Dendritic cell treated with granulocyte-macrophage colony-stimulating factor and Interleukin-4, amounts not matched to agents 40 ng/mL and 50 ng/mL, for 4 days (primary cell): ENCODE measurements around the gene PHC2.
A peak's percentile ranks its signal among the peaks of the same experiment; 100 is the strongest.

ENCODE experiments used
- H3K27ac Mint-ChIP-seq: one replicate; pipeline ENCODE4 v1.8.0; 2022; ENCODE audit warnings: mild to moderate bottlenecking, mixed read lengths
- H3K27me3 Mint-ChIP-seq: one replicate; pipeline ENCODE4 v1.8.0; 2022; ENCODE audit warnings: mild to moderate bottlenecking, mixed read lengths
- H3K36me3 Mint-ChIP-seq: one replicate; pipeline ENCODE4 v1.8.0; 2022; ENCODE audit warnings: low read depth, mixed read lengths
- H3K4me1 Mint-ChIP-seq: one replicate; pipeline ENCODE4 v1.8.0; 2022; ENCODE audit warnings: low read depth, mixed read lengths
- H3K4me3 Mint-ChIP-seq: one replicate; pipeline ENCODE4 v1.8.0; 2022; ENCODE audit warnings: mild to moderate bottlenecking, moderate library complexity, mixed read lengths
- H3K9me3 Mint-ChIP-seq: one replicate; pipeline ENCODE4 v1.8.0; 2022; ENCODE audit warnings: mixed read lengths
- intact Hi-C: fragments of 100-400 bp; cut with micrococcal nuclease; formaldehyde crosslinking; loops from one replicate; pipeline ENCODE4 v1.15.0; 2022

PHC2 gene

GRCh38 chr1:33306653-33307493 is 124.0 kb downstream of the PHC2 start:
- Mint-ChIP-seq H3K36me3 (peaks cover 2% of the 10 kb centered on the region), H3K27me3 (peaks cover 46% of the 10 kb centered on the region), H3K27ac (no peak overlapping the region), H3K9me3 (no peaks in the 10 kb centered on the region), H3K4me1 (peaks cover 29% of the 10 kb centered on the region), H3K4me3 (peak overlapping the region; percentile 45)
- intact Hi-C loops: no loop called here

DNA sequence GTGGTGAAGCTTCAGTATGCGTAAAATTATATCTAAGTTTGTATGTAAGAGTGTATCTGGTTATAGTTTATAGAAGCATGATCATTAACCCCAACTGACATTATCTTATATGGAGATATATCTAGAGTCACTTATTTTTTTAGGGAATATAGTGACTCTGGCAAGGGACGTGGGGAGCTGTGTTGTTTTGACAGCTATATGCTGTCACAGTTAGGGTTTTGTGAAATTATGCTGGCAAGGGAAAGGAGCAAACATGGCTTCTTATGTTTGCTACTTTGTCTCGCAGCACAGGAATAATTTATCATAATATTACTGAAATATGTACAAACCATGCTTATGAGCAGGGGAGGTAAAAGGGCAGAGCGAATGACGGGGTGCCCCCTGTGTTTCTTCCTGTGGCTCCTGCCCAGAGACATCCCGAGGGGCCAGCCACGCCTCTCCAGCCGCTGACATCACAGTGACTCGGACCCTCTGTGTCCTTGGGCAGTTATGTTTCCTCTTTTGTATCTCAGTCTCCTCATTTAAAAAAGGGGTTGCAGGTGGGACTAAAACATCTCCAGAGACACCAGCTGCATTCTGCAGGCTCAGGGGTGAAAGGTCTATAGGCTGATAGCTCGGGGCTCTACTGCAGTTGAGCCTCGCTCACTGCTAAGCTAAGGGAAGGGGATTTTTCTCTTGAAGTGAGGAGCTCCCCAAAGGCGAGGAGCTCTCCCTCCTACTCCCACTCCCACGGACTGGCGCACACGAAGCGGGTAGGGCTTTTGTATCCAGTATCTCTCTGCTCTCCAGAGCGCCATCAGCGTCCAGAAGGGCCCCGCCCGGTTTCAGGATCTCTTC is 124.9 kb downstream of the PHC2 start:
- peaks cover 40% of the 10 kb centered on the region for H3K27me3 Mint-ChIP-seq

GRCh38 chr1:33305016-33305415 is 125.9 kb downstream of the PHC2 start:
- no peaks in the 10 kb centered on the region for H3K9me3 Mint-ChIP-seq
- H3K4me3 Mint-ChIP-seq: no peak overlapping the region

More for the DNA sequence above, 124.9 kb downstream of the PHC2 start:
- no peak overlapping the region for H3K27ac Mint-ChIP-seq
- intact Hi-C loops: no loop called here
- peak overlapping the region; percentile 45 for H3K4me3 Mint-ChIP-seq
- peaks cover 10% of the 10 kb centered on the region for H3K36me3 Mint-ChIP-seq
- no peaks in the 10 kb centered on the region for H3K9me3 Mint-ChIP-seq
- peaks cover 23% of the 10 kb centered on the region for H3K4me1 Mint-ChIP-seq

GRCh38 chr1:33302325-33302724 is 128.6 kb downstream of the PHC2 start:
- H3K4me1 Mint-ChIP-seq: peaks cover 33% of the 10 kb centered on the region
- no peaks in the 10 kb centered on the region for H3K9me3 Mint-ChIP-seq
- H3K27me3 Mint-ChIP-seq: peaks cover 27% of the 10 kb centered on the region
- intact Hi-C loops: no loop called here
- H3K27ac Mint-ChIP-seq: no peak overlapping the region
- H3K4me3 Mint-ChIP-seq: no peak overlapping the region
- H3K36me3 Mint-ChIP-seq: peaks cover 47% of the 10 kb centered on the region

More at GRCh38 chr1:33305016-33305415, 125.9 kb downstream of the PHC2 start:
- Mint-ChIP-seq H3K27ac (no peak overlapping the region), H3K36me3 (peaks cover 20% of the 10 kb centered on the region), H3K4me1 (peaks cover 22% of the 10 kb centered on the region), H3K27me3 (peaks cover 38% of the 10 kb centered on the region)
- intact Hi-C loops: no loop called here

GRCh38 chr1:33301273-33301984 is 129.5 kb downstream of the PHC2 start:
- H3K27ac Mint-ChIP-seq: no peak overlapping the region
- H3K36me3 Mint-ChIP-seq: peaks cover 56% of the 10 kb centered on the region
- H3K27me3 Mint-ChIP-seq: peaks cover 19% of the 10 kb centered on the region
- H3K4me1 Mint-ChIP-seq: peaks cover 28% of the 10 kb centered on the region
- intact Hi-C loops: no loop called here
- H3K4me3 Mint-ChIP-seq: no peak overlapping the region
- H3K9me3 Mint-ChIP-seq: no peaks in the 10 kb centered on the region

GRCh38 chr1:33300673-33301072 is 130.2 kb downstream of the PHC2 start:
- H3K4me1 Mint-ChIP-seq: peaks cover 21% of the 10 kb centered on the region
- intact Hi-C loops: no loop called here
- H3K4me3 Mint-ChIP-seq: no peak overlapping the region
- no peaks in the 10 kb centered on the region for H3K9me3 Mint-ChIP-seq
- H3K27ac Mint-ChIP-seq: no peak overlapping the region
- peaks cover 12% of the 10 kb centered on the region for H3K27me3 Mint-ChIP-seq
- peaks cover 64% of the 10 kb centered on the region for H3K36me3 Mint-ChIP-seq

- no peak overlapping the region for H3K27ac Mint-ChIP-seq
- intact Hi-C loops: loop anchor here (5.0 kb wide), 2 partner anchors 38 to 313 kb away; no protein-coding TSS in a partner anchor
- peaks cover 74% of the 10 kb centered on the region for H3K36me3 Mint-ChIP-seq
- no peaks in the 10 kb centered on the region for H3K9me3 Mint-ChIP-seq
- no peak overlapping the region for H3K4me3 Mint-ChIP-seq
- peaks cover 27% of the 10 kb centered on the region for H3K4me1 Mint-ChIP-seq
- H3K27me3 Mint-ChIP-seq: peaks cover 3% of the 10 kb centered on the region
These were observed 131.3 kb downstream of the PHC2 start for GRCh38 chr1:33299461-33300155.

DNA sequence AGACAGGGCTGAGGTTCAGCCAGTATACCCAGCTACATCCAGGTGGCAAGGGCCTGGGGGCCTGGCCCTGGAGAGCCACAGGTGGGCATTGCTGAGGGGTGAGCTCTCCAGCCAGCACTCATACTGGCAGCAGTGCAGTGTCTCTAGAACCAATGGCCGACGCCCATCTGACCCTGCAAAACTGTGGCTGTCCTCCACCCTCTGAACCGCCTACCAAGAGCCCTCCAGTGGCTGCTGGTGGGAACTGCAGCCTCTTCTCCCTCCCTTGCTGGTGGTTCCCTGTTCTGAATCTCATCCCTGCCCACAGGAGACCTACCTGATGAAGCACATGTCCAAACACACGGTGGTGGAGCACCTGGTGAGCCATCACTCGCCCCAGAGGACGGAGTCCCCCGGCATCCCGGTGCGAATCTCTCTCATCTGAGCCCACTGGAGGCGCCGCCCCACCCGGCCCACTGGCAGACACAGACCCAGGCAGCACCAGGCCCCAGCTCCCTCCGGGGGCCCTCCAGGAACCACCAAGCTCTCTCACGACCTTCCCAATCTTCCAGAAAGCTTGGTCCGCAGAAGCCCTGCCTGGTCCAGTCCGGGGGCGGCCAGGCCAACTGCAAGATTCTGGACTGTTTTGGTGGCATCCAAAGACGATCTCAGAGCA is 132.1 kb downstream of the PHC2 start:
- peaks cover 83% of the 10 kb centered on the region for H3K36me3 Mint-ChIP-seq
- H3K27ac Mint-ChIP-seq: no peak overlapping the region
- peaks cover 21% of the 10 kb centered on the region for H3K4me1 Mint-ChIP-seq
- H3K9me3 Mint-ChIP-seq: no peaks in the 10 kb centered on the region
- H3K4me3 Mint-ChIP-seq: no peak overlapping the region
- intact Hi-C loops: loop anchor here (5.0 kb wide), 2 partner anchors 39 to 314 kb away; no protein-coding TSS in a partner anchor
- peaks cover 2% of the 10 kb centered on the region for H3K27me3 Mint-ChIP-seq

DNA sequence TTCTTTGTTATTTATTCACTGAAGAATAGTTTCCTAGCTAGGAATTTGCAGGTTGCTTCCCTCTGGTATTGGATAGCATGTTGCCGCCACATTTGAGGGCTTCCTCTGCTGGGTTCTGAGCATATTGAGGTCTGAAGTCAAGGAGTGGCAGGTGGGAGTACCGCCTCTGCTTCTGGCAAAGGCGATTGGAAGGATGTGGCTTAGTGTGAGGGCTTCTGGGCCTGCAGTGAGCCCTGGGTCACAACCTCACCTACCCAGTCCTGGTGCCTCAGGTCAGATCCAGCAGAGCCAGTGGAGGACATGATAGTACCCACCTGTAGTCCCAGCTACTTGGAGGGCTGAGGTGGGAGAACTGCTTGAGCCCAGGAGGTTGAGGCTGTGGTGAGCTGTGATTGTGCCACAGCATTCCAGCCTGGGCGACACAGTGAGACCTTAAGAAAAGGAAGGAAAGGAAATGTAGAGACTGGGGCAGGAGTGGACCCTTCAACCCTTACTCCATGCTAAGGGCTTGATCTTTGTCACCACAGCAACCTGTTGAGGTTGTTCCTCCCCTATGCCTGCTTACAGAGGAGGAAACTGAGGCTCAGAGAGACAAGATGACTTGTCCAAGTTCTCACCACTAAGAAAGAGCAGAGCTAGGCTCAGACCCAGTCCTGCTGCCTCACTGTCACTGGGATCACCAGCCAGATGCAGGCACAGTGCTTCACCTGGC is 132.8 kb downstream of the PHC2 start:
- intact Hi-C loops: loop anchor here (5.0 kb wide), 2 partner anchors 39 to 314 kb away; no protein-coding TSS in a partner anchor
- peaks cover 90% of the 10 kb centered on the region for H3K36me3 Mint-ChIP-seq
- peak overlapping the region; percentile 67 for H3K27ac Mint-ChIP-seq
- H3K27me3 Mint-ChIP-seq: no peaks in the 10 kb centered on the region
- H3K4me1 Mint-ChIP-seq: peaks cover 16% of the 10 kb centered on the region
- H3K9me3 Mint-ChIP-seq: no peaks in the 10 kb centered on the region
- H3K4me3 Mint-ChIP-seq: no peak overlapping the region

GRCh38 chr1:33296824-33297223 is 134.1 kb downstream of the PHC2 start:
- Mint-ChIP-seq H3K36me3 (peaks cover 97% of the 10 kb centered on the region), H3K27me3 (no peaks in the 10 kb centered on the region), H3K4me1 (peaks cover 16% of the 10 kb centered on the region), H3K27ac (no peak overlapping the region), H3K4me3 (no peak overlapping the region), H3K9me3 (no peaks in the 10 kb centered on the region)
- intact Hi-C loops: loop anchor here (5.0 kb wide), 2 partner anchors 40 to 315 kb away; no protein-coding TSS in a partner anchor

GRCh38 chr1:33296082-33296458 is 134.8 kb downstream of the PHC2 start:
- Mint-ChIP-seq H3K27ac (no peak overlapping the region), H3K4me3 (no peak overlapping the region), H3K27me3 (no peaks in the 10 kb centered on the region), H3K4me1 (peaks cover 16% of the 10 kb centered on the region), H3K36me3 (peaks cover 89% of the 10 kb centered on the region), H3K9me3 (no peaks in the 10 kb centered on the region)
- intact Hi-C loops: loop anchor here (5.0 kb wide), 2 partner anchors 41 to 316 kb away; no protein-coding TSS in a partner anchor

- no peaks in the 10 kb centered on the region for H3K9me3 Mint-ChIP-seq
- H3K36me3 Mint-ChIP-seq: peaks cover 84% of the 10 kb centered on the region
- H3K4me1 Mint-ChIP-seq: peaks cover 16% of the 10 kb centered on the region
- intact Hi-C loops: loop anchor here (1.0 to 5.0 kb wide), 4 partner anchors 42 to 317 kb away; no protein-coding TSS in a partner anchor
- H3K27ac Mint-ChIP-seq: no peak overlapping the region
- H3K4me3 Mint-ChIP-seq: no peak overlapping the region
- no peaks in the 10 kb centered on the region for H3K27me3 Mint-ChIP-seq
These were observed 135.3 kb downstream of the PHC2 start for GRCh38 chr1:33295450-33296081.
